Posterior cingulate gyrus (tissue), 11 donors: ENCODE measurements around the gene CALHM4.
A peak's percentile ranks its signal among the peaks of the same experiment; 100 is the strongest.
"Not testable (repeated sequence)": the region's sequence is repeated elsewhere in the genome, so short reads cannot be mapped to it uniquely, and the experiment has no call there.

Experiments used
- DNase-seq, 10 donors: peaks; one replicate each; pipeline versions ENCODE4 v3.0.0 to v3.0.0-alpha.2; 2020 to 2021; ENCODE audit warnings: mixed read lengths in 3 of 10
- intact Hi-C: fragments of 100-400 bp; cut with DNase I; formaldehyde crosslinking; loops from one replicate; pipeline ENCODE4 v1.15.1; 2023

The CALHM4 gene

DNA sequence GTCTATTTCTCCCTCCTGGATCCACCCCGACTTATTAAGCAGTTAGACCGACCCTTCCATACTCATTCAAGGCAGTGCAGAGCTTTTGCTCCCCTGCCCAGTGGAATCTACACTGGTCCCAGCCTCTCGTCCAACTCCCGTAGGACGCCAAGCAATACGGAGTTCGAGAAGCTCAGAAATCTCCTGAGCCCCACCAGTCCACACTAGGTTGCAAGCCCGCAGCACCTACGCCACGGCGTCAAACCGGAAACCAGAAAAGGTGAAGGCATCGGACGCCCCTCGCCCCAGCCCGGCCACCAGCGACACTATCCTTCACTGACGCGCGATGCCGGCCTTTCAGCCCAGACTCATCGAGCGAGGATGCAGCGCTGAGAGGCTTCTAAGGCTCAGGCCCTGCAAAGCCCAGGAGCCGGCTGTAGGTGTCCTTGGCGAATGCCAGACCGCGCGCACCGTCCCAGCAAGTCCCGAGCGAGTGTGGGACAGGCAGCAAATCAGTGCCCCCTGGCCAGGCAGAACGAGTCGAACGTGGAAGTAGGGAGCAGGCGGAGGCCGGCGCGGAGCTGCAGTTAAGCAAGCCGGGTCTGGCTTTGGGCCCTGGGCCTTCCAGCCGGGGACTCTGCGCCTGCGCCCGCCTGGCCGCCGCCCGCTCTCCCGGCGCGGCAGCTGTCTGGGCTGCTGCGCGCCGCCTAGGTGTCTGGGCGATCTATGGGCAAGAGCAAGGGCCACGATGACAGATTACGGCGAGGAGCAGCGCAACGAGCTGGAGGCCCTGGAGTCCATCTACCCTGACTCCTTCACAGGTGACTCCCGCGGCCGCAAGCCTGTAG is 17.5 kb downstream of the CALHM4 start, which contains the start of gene RWDD1:
TSS of gene RWDD1 (plus strand) at position 649 of the 827 bp plus-strand sequence. CDS start at position 728, 79 bp downstream.
- intact Hi-C loops, result loop anchor here (1.0 to 5.0 kb wide), 3 partner anchors 46 to 354 kb away; partner anchors contain the start of genes RSPH4A and TSPYL1
- DNase-seq, result peak; percentile 98 to 100 (median 99)

GRCh38 chr6:116571683-116572000 is 18.1 kb downstream of the CALHM4 start:
- intact Hi-C loops, result loop anchor here (1.0 to 5.0 kb wide), 3 partner anchors 45 to 354 kb away; partner anchors contain the start of genes RSPH4A and TSPYL1
- DNase-seq, result no peak

GRCh38 chr6:116572162-116572561 is 18.6 kb downstream of the CALHM4 start:
- intact Hi-C loops, result loop anchor here (5.0 kb wide), 1 partner anchor 355 kb away; no protein-coding TSS in a partner anchor
- peak in 3 of 10 donors; percentile 6 to 77 (median 44) for DNase-seq

GRCh38 chr6:116575227-116575626 is 21.7 kb downstream of the CALHM4 start:
- intact Hi-C loops, result no loop called here
- DNase-seq, result no peak

GRCh38 chr6:116577486-116577885 is 23.9 kb downstream of the CALHM4 start:
- DNase-seq, result no peak
- intact Hi-C loops, result no loop called here

- intact Hi-C loops, result no loop called here
- no peak for DNase-seq
Observed at GRCh38 chr6:116578335-116578734, 24.8 kb downstream of the CALHM4 start.

GRCh38 chr6:116579143-116579542 is 25.6 kb downstream of the CALHM4 start:
- intact Hi-C loops, result no loop called here
- DNase-seq, result no peak

DNA sequence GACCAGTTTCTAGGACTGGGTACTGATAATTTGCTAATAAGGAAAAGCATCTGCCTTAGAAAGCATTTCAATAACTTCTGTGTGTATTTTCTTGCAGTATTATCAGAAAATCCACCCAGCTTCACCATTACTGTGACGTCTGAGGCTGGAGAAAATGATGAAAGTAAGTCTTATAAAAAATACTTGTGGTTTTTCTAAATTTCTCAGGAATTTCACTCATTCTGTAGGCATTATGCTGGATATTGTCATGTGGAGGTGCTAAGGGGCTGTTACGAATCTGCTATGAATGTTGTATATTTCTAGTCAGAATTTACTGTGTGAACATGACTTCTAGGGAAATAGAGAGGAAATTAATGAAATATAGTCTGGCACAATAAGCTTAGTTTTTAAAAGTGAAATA is 26.6 kb downstream of the CALHM4 start:
- intact Hi-C loops, result no loop called here
- no peak for DNase-seq

DNA sequence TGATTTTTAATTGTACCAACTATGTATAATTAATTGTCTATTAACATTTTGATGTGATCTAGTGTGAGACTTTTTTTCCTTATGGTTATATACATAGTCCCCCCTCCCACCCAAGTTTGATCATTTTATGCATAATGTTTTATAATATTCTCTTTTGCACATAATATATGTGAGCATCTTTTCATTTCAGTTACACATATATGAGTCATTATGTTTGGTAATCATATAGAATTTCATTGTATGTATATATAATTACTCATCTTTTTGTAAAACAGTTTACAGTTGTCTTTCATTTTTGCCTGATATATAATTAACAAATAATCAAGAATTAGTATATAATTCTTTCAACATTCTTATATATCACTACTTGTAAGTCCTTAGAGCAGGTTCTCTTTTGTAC is 32.7 kb downstream of the CALHM4 start:
- intact Hi-C loops, result no loop called here
- DNase-seq, result no peak

- no peak for DNase-seq
- intact Hi-C loops, result no loop called here
Observed at GRCh38 chr6:116586738-116587137, 33.2 kb downstream of the CALHM4 start.

- no peak for DNase-seq
- intact Hi-C loops, result no loop called here
Observed at GRCh38 chr6:116595247-116595646, 41.7 kb downstream of the CALHM4 start.

GRCh38 chr6:116596815-116597214 is 43.3 kb downstream of the CALHM4 start:
- intact Hi-C loops, result no loop called here
- DNase-seq, result no peak

GRCh38 chr6:116603916-116604315 is 50.4 kb downstream of the CALHM4 start:
- DNase-seq, intact Hi-C loops: not testable (repeated sequence)

DNA sequence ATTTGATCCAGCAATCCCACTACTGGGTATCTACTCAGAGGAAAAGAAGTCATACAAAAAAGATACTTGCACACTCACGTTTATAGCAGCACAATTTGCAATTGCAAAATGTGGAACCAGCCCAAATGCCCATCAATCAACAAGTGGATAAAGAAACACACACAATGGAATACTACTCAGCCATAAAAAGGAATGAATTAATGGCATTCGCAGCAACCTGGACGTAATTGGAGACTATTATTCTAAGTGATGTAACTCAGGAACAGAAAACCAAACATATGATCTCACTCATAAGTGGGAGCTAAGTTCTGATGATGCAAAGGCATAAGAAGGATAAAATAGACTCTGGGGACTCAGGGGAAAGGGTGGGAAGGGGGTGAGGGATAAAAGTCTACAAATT is 51.3 kb downstream of the CALHM4 start:
- intact Hi-C loops, DNase-seq: not testable (repeated sequence)

- no peak for DNase-seq
- intact Hi-C loops, result no loop called here
Observed at GRCh38 chr6:116605935-116606334, 52.4 kb downstream of the CALHM4 start.
